K562 (cell line): Measurements from ENCODE around the gene CNGB1.
A peak's percentile ranks its signal among the peaks of the same experiment; 100 is the strongest.

Experiments
- BCL6 ChIP-seq: fragments of 250-450 bp; sonication (Bioruptor Pico); IDR thresholded peaks from 2 replicates; pipeline ENCODE4 v1.4.0; 2020
- CTCF ChIP-seq, 3 experiments: IDR thresholded peaks in 2 of 3; conservative IDR thresholded peaks in 1 of 3; 2 replicates each; pipeline ENCODE4 v1.5.1; 2011 to 2012; ENCODE audit warnings: low read length in 3 of 3, mild to moderate bottlenecking in 3 of 3, control low read depth in 2 of 3, improper control_type of control experiment in 1 of 3, inconsistent platforms in 1 of 3, low read depth in 1 of 3, mixed read lengths in 1 of 3, moderate library complexity in 1 of 3; ENCODE audit not compliant: insufficient read depth in 2 of 3
- EGR1 ChIP-seq: fragments of 450-650 bp; conservative IDR thresholded peaks from 2 replicates; pipeline ENCODE4 v1.6.1; 2017; ENCODE audit warnings: mild to moderate bottlenecking
- EZH2 ChIP-seq: IDR thresholded peaks from 2 replicates; pipeline ENCODE4 v1.6.1; 2012; ENCODE audit warnings: low read depth, mild to moderate bottlenecking, inconsistent platforms, low read length, borderline replicate concordance
- FOXM1 ChIP-seq, 2 experiments: fragments of 450-650 bp in 1 of 2; sonication (generic) in 1 of 2; formaldehyde crosslinking in 1 of 2; IDR thresholded peaks; 2 replicates each; pipeline versions ENCODE4 v1.6.1 to v1.9.0; 2017 to 2022; ENCODE audit warnings: low read depth in 2 of 2, mild to moderate bottlenecking in 2 of 2, missing genetic modification reagents in 1 of 2, moderate library complexity in 1 of 2
- HDAC2 ChIP-seq: fragments of 450-650 bp; IDR thresholded peaks from 2 replicates; pipeline ENCODE4 v1.6.1; 2016; ENCODE audit warnings: mild to moderate bottlenecking
- KLF6 ChIP-seq: fragments of 250-450 bp; sonication (Bioruptor Pico); IDR thresholded peaks from 2 replicates; pipeline ENCODE4 v1.4.0; 2020; ENCODE audit warnings: mild to moderate bottlenecking, moderate library complexity, borderline replicate concordance
- MTA1 ChIP-seq: fragments of 450-650 bp; IDR thresholded peaks from 2 replicates; pipeline ENCODE4 v1.6.1; 2017; ENCODE audit warnings: borderline replicate concordance
- MTA2 ChIP-seq: fragments of 450-650 bp; IDR thresholded peaks from 2 replicates; pipeline ENCODE4 v1.6.1; 2016; ENCODE audit warnings: low read depth
- POLR2A ChIP-seq: fragments of 450-650 bp; conservative IDR thresholded peaks from 2 replicates; pipeline ENCODE4 v1.6.1; 2016
- REST ChIP-seq, 2 experiments: fragments of 450-650 bp; formaldehyde crosslinking in 1 of 2; IDR thresholded peaks; 2 replicates each; pipeline versions ENCODE4 v1.4.0 to v1.6.1; 2014 to 2020; ENCODE audit warnings: mild to moderate bottlenecking in 2 of 2, borderline replicate concordance in 1 of 2, low read depth in 1 of 2
- ZBTB1 ChIP-seq: sonication (generic); formaldehyde crosslinking; IDR thresholded peaks from 2 replicates; pipeline ENCODE4 v1.8.1; 2023; ENCODE audit warnings: missing genetic modification reagents, low read depth, mild to moderate bottlenecking, borderline replicate concordance
- ZBTB2 ChIP-seq: fragments of 450-650 bp; IDR thresholded peaks from 2 replicates; pipeline ENCODE4 v1.6.1; 2016; ENCODE audit warnings: antibody characterized with exemption
- ZNF644 ChIP-seq: fragments of 200-800 bp; sonication (Bioruptor generic); IDR thresholded peaks from 2 replicates; pipeline ENCODE4 v1.6.1; 2016; ENCODE audit warnings: low read depth, missing genetic modification characterization, missing compliant biosample characterization

- TF ChIP-seq ZNF644 (tag) (no peak), ZBTB1 (no peak), ZBTB2 (no peak), FOXM1 (IDR thresholded peaks at IDR 0.05; ENCODE audit: low read depth) (no peak), FOXM1 (CRISPR knock-in tag; IDR thresholded peaks at IDR 0.05; ENCODE audit: low read depth) (no peak), REST (IDR thresholded peaks at IDR 0.05; ENCODE audit: borderline replicate concordance) (no peak), REST (CRISPR knock-in tag; IDR thresholded peaks at IDR 0.05; ENCODE audit: low read depth) (no peak), MTA2 (no peak), POLR2A (no peak), BCL6 (CRISPR knock-in tag) (no peak), KLF6 (CRISPR knock-in tag) (no peak), MTA1 (no peak), CTCF (IDR thresholded peaks at IDR 0.05 in 2 of 3, conservative IDR thresholded peaks at IDR 0.05 in 1 of 3; ENCODE audit: insufficient read depth in 2 of 3, low read depth in 1 of 3, low read length in 3 of 3) (no peak), HDAC2 (peak; percentile 50; the same call in 1 of the 2 replicates), EZH2 (no peak), EGR1 (no peak)
Observed at GRCh38 chr16:57951204-57951960, 19.5 kb downstream of the CNGB1 start.
